Loucy (cell line): ENCODE measurements around the gene EFCC1.

Source experiments
- H2AFZ ChIP-seq: fragments of 200-600 bp; sonication (generic); 2 replicates; pipeline ENCODE4 v1.6.0; 2016; ENCODE audit warnings: antibody characterized with exemption, mild to moderate bottlenecking, low read length, moderate library complexity
- H3F3A ChIP-seq: fragments of 200-600 bp; 2 replicates; pipeline ENCODE4 v1.6.0; 2016; ENCODE audit warnings: antibody characterized with exemption, low read depth, mild to moderate bottlenecking
- H3K27me3 ChIP-seq: fragments of 200-600 bp; sonication (generic); 2 replicates; pipeline ENCODE4 v1.6.1; 2014; ENCODE audit warnings: low read length, mild to moderate bottlenecking; ENCODE audit not compliant: insufficient read depth, poor library complexity, severe bottlenecking
- H3K36me3 ChIP-seq: fragments of 200-600 bp; sonication (generic); 2 replicates; pipeline ENCODE4 v1.6.1; 2016; ENCODE audit warnings: low read length; ENCODE audit not compliant: insufficient read depth
- H3K4me1 ChIP-seq: fragments of 200-600 bp; sonication (generic); 2 replicates; pipeline ENCODE4 v1.5.1; 2014; ENCODE audit warnings: low read length, mild to moderate bottlenecking; ENCODE audit not compliant: insufficient read depth, poor library complexity, severe bottlenecking
- H3K4me2 ChIP-seq: fragments of 200-600 bp; sonication (generic); 2 replicates; pipeline ENCODE4 v1.6.0; 2014; ENCODE audit warnings: antibody characterized with exemption, low read length, low read depth, mild to moderate bottlenecking; ENCODE audit not compliant: poor library complexity, severe bottlenecking
- H3K4me3 ChIP-seq: fragments of 200-600 bp; sonication (generic); 2 replicates; pipeline ENCODE4 v1.5.1; 2014; ENCODE audit warnings: low read length, mild to moderate bottlenecking, mixed read lengths; ENCODE audit not compliant: poor library complexity, severe bottlenecking
- H3K79me2 ChIP-seq: fragments of 200-600 bp; sonication (generic); 2 replicates; pipeline ENCODE4 v1.6.1; 2014; ENCODE audit warnings: low read length; ENCODE audit not compliant: insufficient read depth
- H3K9ac ChIP-seq: fragments of 200-600 bp; sonication (generic); 2 replicates; pipeline ENCODE4 v1.6.0; 2014; ENCODE audit warnings: mild to moderate bottlenecking, low read depth, low read length, moderate library complexity; ENCODE audit not compliant: poor library complexity, severe bottlenecking
- H3K9me2 ChIP-seq: fragments of 200-600 bp; sonication (generic); replicated peaks from 2 replicates; pipeline ENCODE4 v1.6.1; 2016; ENCODE audit warnings: low read depth, low read length, mixed read lengths
- H3K9me3 ChIP-seq: fragments of 200-600 bp; sonication (generic); 2 replicates; pipeline ENCODE4 v1.6.1; 2014; ENCODE audit warnings: mild to moderate bottlenecking, antibody characterized with exemption, low read length, low read depth; ENCODE audit not compliant: insufficient read depth
- H4K20me1 ChIP-seq: fragments of 200-600 bp; sonication (generic); 2 replicates; pipeline ENCODE4 v1.6.0; 2014; ENCODE audit warnings: antibody characterized with exemption, low read length, mild to moderate bottlenecking; ENCODE audit not compliant: insufficient read depth, poor library complexity, severe bottlenecking
- EZH2phosphoT487 ChIP-seq: fragments of 200-600 bp; IDR thresholded peaks from 2 replicates; pipeline ENCODE4 v1.6.1; 2018; ENCODE audit warnings: antibody characterized with exemption, mild to moderate bottlenecking, moderate library complexity, borderline replicate concordance
- TF ChIP-seq, protein P1 (sequence below): fragments of 200-600 bp; sonication (generic); conservative IDR thresholded peaks from 2 replicates; pipeline ENCODE4 v1.5.1; 2014; ENCODE audit warnings: mild to moderate bottlenecking, antibody characterized with exemption, low read length

EFCC1 gene

DNA sequence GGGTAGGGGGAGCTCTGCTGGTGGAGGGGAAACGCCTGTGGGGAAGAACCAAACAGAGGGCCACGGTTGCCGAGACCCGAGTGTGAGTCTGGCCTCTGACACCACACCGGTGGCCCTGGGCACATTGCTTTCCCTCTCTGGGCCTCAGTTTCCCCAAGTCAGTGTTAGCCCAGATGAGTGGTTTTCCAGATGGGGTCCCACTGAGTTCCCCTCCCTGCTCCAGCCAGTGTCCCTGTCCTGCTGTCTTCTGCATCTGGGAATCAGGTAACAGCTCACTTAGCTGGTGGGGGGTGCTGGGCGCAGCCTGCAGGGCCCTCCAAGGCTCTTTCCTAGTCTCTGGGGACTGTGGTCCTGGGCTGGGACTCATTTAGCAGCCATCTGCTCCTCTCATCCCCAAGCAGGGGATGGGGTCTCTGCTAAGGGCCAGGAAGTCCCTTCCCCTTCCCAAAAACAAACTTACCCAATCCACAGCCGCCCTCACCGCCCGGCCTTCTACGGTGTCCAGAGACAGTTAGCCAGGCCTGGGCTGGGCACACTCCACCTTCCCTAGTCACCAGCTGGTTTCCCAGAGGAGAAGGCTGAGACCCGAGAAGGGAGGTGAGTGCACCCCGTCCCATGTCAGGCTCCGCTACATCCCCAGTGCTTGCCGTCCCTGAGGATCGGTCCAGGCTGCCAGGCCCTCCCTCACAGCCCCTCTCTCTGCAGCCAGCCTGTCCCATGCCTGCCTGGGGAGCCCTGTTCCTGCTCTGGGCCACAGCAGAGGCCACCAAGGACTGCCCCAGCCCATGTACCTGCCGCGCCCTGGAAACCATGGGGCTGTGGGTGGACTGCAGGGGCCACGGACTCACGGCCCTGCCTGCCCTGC, 60.2 kb downstream of the EFCC1 start:
- Histone ChIP-seq H4K20me1 (no peaks in the 10 kb centered on the region), H2AFZ (no peak overlapping the region), H3F3A (no peaks in the 10 kb centered on the region), H3K9me2 (no peaks in the 10 kb centered on the region), H3K9ac (no peak overlapping the region), H3K4me1 (no peaks in the 10 kb centered on the region), H3K36me3 (no peaks in the 10 kb centered on the region), H3K27me3 (no peaks in the 10 kb centered on the region), H3K4me3 (no peak overlapping the region), H3K9me3 (no peaks in the 10 kb centered on the region), H3K4me2 (no peak overlapping the region), H3K79me2 (no peaks in the 10 kb centered on the region)
- TF ChIP-seq, protein P1, sequence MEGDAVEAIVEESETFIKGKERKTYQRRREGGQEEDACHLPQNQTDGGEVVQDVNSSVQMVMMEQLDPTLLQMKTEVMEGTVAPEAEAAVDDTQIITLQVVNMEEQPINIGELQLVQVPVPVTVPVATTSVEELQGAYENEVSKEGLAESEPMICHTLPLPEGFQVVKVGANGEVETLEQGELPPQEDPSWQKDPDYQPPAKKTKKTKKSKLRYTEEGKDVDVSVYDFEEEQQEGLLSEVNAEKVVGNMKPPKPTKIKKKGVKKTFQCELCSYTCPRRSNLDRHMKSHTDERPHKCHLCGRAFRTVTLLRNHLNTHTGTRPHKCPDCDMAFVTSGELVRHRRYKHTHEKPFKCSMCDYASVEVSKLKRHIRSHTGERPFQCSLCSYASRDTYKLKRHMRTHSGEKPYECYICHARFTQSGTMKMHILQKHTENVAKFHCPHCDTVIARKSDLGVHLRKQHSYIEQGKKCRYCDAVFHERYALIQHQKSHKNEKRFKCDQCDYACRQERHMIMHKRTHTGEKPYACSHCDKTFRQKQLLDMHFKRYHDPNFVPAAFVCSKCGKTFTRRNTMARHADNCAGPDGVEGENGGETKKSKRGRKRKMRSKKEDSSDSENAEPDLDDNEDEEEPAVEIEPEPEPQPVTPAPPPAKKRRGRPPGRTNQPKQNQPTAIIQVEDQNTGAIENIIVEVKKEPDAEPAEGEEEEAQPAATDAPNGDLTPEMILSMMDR = no peak

DNA sequence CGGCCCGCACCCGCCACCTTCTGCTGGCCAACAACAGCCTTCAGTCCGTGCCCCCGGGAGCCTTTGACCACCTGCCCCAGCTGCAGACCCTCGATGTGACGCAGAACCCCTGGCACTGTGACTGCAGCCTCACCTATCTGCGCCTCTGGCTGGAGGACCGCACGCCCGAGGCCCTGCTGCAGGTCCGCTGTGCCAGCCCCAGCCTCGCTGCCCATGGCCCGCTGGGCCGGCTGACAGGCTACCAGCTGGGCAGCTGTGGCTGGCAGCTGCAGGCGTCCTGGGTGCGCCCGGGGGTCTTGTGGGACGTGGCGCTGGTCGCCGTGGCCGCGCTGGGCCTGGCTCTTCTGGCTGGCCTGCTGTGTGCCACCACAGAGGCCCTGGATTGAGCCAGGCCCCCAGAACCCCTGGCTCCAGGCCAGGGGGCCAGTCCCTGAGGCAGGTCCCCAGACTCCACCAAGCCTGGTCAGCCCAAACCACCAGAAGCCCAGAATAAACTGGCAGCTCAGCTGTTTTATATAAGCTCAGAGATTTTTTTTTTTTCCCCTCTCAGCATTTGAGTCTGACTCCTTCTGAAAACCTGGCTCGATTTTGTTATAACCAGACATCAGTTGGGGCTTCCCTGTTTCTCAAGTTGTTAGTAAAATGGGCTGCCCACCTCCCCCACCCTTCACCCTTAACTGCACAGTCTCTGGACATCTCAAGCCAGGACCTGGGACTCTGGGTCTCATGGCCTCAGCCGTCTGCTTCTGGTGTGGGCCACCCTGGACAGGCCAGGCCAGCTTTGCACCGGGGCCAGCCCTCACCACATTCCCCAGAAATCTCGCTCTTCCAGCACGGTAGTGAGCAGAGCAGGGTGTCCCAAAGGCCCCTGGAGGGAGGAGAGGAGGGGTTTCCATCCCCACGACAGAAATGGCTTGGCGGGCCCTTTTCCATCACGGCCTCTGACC, 61.1 kb downstream of the EFCC1 start:
- Histone ChIP-seq H3K36me3 (no peaks in the 10 kb centered on the region), H3K9me3 (no peaks in the 10 kb centered on the region), H3K9me2 (no peaks in the 10 kb centered on the region), H3K79me2 (no peaks in the 10 kb centered on the region), H3K4me3 (no peak overlapping the region), H4K20me1 (no peaks in the 10 kb centered on the region), H3K4me2 (no peak overlapping the region), H3F3A (no peaks in the 10 kb centered on the region), H3K27me3 (no peaks in the 10 kb centered on the region), H3K4me1 (no peaks in the 10 kb centered on the region), H2AFZ (no peak overlapping the region), H3K9ac (no peak overlapping the region)
- TF ChIP-seq, protein P1 = no peak
- no peak for TF ChIP-seq EZH2phosphoT487

DNA sequence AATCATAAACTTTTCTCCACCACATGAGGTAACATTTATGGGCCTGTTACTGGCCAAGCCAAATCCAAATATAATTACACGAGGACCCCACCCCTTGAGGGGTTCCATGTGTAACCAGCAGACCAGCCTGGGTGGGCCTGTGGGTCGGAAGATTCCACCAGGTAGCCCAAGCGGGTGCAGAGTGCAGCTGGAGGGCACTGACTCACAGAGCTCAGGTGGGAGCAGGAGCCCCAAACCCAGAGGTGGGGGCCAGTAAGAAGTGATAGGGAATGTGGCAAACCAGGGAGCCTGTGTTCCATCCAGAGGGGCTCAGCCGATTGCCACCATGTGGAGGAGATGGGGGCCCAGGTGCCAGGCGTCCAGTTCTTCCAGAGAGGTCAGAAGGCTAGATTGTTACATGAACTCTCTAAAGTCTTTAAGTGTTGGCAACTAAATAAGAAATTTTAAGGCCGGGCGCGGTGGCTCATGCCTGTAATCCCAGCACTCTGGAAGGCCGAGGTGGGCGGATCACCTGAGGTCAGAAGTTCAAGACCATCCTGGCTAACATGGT, 62.1 kb downstream of the EFCC1 start:
- no peak overlapping the region for H3K9ac ChIP-seq
- no peak for TF ChIP-seq EZH2phosphoT487
- TF ChIP-seq, protein P1 = no peak
- H3F3A ChIP-seq = no peaks in the 10 kb centered on the region
- H3K27me3 ChIP-seq = no peaks in the 10 kb centered on the region
- H3K79me2 ChIP-seq = no peaks in the 10 kb centered on the region
- no peak overlapping the region for H3K4me2 ChIP-seq
- no peak overlapping the region for H3K4me3 ChIP-seq
- H2AFZ ChIP-seq = no peak overlapping the region
- H3K9me2 ChIP-seq = no peaks in the 10 kb centered on the region
- no peaks in the 10 kb centered on the region for H3K4me1 ChIP-seq
- no peaks in the 10 kb centered on the region for H4K20me1 ChIP-seq
- H3K36me3 ChIP-seq = no peaks in the 10 kb centered on the region
- no peaks in the 10 kb centered on the region for H3K9me3 ChIP-seq
